Colonic mucosa (tissue), 4 donors: Measurements from ENCODE around the gene ZMIZ1. TPM values are rescaled to one million over a fixed set of nuclear protein-coding genes. Genes with fewer than 3 reads are reported as not detected.

Experiments used
- DNase-seq: peaks from one replicate; pipeline ENCODE4 v3.0.0-alpha.2; 2020
- H3K27ac ChIP-seq: fragments of 200-600 bp; one replicate; pipeline ENCODE4 v1.8.0; 2021
- H3K27me3 ChIP-seq: fragments of 200-600 bp; one replicate; pipeline ENCODE4 v1.8.0; 2021
- H3K36me3 ChIP-seq: fragments of 200-600 bp; one replicate; pipeline ENCODE4 v1.8.0; 2021
- H3K4me1 ChIP-seq: fragments of 200-600 bp; one replicate; pipeline ENCODE4 v1.8.0; 2021; ENCODE audit warnings: mild to moderate bottlenecking
- H3K4me3 ChIP-seq: fragments of 200-600 bp; one replicate; pipeline ENCODE4 v1.8.0; 2021
- H3K9ac ChIP-seq, 2 donors: one replicate each; pipeline ENCODE4 v1.7.0; 2013; ENCODE audit warnings: control low read depth in 2 of 2, low read depth in 2 of 2, low read length in 2 of 2
- H3K9me3 ChIP-seq: fragments of 200-600 bp; one replicate; pipeline ENCODE4 v1.8.0; 2021
- CTCF ChIP-seq: fragments of 200-600 bp; IDR thresholded peaks from one replicate; pipeline ENCODE4 v1.8.0; 2022; ENCODE audit warnings: antibody characterized with exemption, mild to moderate bottlenecking
- intact Hi-C: fragments of 100-400 bp; cut with DNase I; formaldehyde crosslinking; loops from one replicate; pipeline ENCODE4 v1.14.1; 2022
- total RNA-seq, 2 donors: library from RNA; stranded (reverse); fragmentation: NEBNext Ultra II Directional in 1 of 2; extraction: Animal tissue kit (Norgen Biotek cat#: 25700) in 1 of 2; gene quantifications; one replicate each; pipeline ENCODE4 v1.2.1, GENCODE V29; 2021
- donor health status: healthy.
- donor health status: DM: no; HTN: no; CAD: no.
- donor health status: DM: no; HTN: no; CAD: no.

The ZMIZ1 gene
- total RNA-seq, 2 donors from 2014 or later = 51.0 to 54.0 TPM

- intact Hi-C loops = no loop called here
- Histone ChIP-seq H3K36me3 (no peaks in the 10 kb centered on the region), H3K4me1 (peaks cover 68% of the 10 kb centered on the region), H3K27ac (peak overlapping the region; percentile 73), H3K9me3 (no peaks in the 10 kb centered on the region), H3K9ac (peak overlapping the region in 1 of 2 donors; percentile 38), H3K27me3 (no peaks in the 10 kb centered on the region), H3K4me3 (no peak overlapping the region)
- DNase-seq = no peak
- TF ChIP-seq CTCF = no peak
Observed at GRCh38 chr10:79079054-79079397, 10.3 kb downstream of the ZMIZ1 start.

- DNase-seq = peak; percentile 75
- H3K9ac ChIP-seq = peak overlapping the region; percentile 38 to 48
- H3K27ac ChIP-seq = peak overlapping the region; percentile 73
- TF ChIP-seq CTCF = no peak
- no peak overlapping the region for H3K4me3 ChIP-seq
- peaks cover 65% of the 10 kb centered on the region for H3K4me1 ChIP-seq
- no peaks in the 10 kb centered on the region for H3K36me3 ChIP-seq
- no peaks in the 10 kb centered on the region for H3K9me3 ChIP-seq
- intact Hi-C loops = no loop called here
- H3K27me3 ChIP-seq = no peaks in the 10 kb centered on the region
Observed at GRCh38 chr10:79079490-79080355, 11.0 kb downstream of the ZMIZ1 start.

GRCh38 chr10:79081353-79082034, 12.7 kb downstream of the ZMIZ1 start:
- Histone ChIP-seq H3K27me3 (no peaks in the 10 kb centered on the region), H3K36me3 (no peaks in the 10 kb centered on the region), H3K4me3 (no peak overlapping the region), H3K9ac (peak overlapping the region in 1 of 2 donors; percentile 14), H3K9me3 (no peaks in the 10 kb centered on the region), H3K27ac (no peak overlapping the region), H3K4me1 (peaks cover 57% of the 10 kb centered on the region)
- DNase-seq = no peak
- intact Hi-C loops = no loop called here
- TF ChIP-seq CTCF = no peak

- Histone ChIP-seq H3K9me3 (no peaks in the 10 kb centered on the region), H3K4me1 (peaks cover 57% of the 10 kb centered on the region), H3K27me3 (no peaks in the 10 kb centered on the region), H3K4me3 (no peak overlapping the region), H3K9ac (no peak overlapping the region), H3K36me3 (no peaks in the 10 kb centered on the region), H3K27ac (no peak overlapping the region)
- DNase-seq = no peak
- TF ChIP-seq CTCF = no peak
- intact Hi-C loops = no loop called here
Observed at GRCh38 chr10:79082035-79082373, 13.2 kb downstream of the ZMIZ1 start.

- Histone ChIP-seq H3K36me3 (no peaks in the 10 kb centered on the region), H3K9me3 (no peaks in the 10 kb centered on the region), H3K4me1 (peaks cover 58% of the 10 kb centered on the region), H3K27me3 (no peaks in the 10 kb centered on the region), H3K27ac (no peak overlapping the region), H3K4me3 (no peak overlapping the region), H3K9ac (peak overlapping the region; percentile 19 to 30)
- no peak for TF ChIP-seq CTCF
- intact Hi-C loops = no loop called here
- no peak for DNase-seq
Observed at GRCh38 chr10:79082631-79083596, 14.1 kb downstream of the ZMIZ1 start.
